Esophagus muscularis mucosa (tissue), 4 donors: ENCODE data around the gene ZXDC. TPM values are rescaled to one million over a fixed set of nuclear protein-coding genes. Genes with fewer than 3 reads are reported as not detected.

Experiments used
- DNase-seq: peaks from one replicate; pipeline ENCODE4 v3.0.0-alpha.2; 2017; ENCODE audit errors: extremely low spot score
- H3K27ac ChIP-seq, 4 donors: fragments of 200-600 bp; sonication (generic); replicated peaks in 1 of 4; 1 replicate in 3 of 4; 2 replicates in 1 of 4; pipeline ENCODE4 v1.5.1; 2016 to 2019; ENCODE audit warnings: mild to moderate bottlenecking in 1 of 4
- H3K27me3 ChIP-seq, 4 donors: fragments of 200-600 bp; sonication (generic); one replicate each; pipeline versions ENCODE4 v1.5.1 to v1.6.0; 2016 to 2019
- H3K36me3 ChIP-seq, 4 donors: fragments of 200-600 bp; sonication (generic); one replicate each; pipeline ENCODE4 v1.5.1; 2016 to 2019
- H3K4me1 ChIP-seq, 4 donors: fragments of 200-600 bp; sonication (generic); one replicate each; pipeline ENCODE4 v1.5.1; 2016 to 2019
- H3K4me3 ChIP-seq, 4 donors: fragments of 200-600 bp; sonication (generic); 1 replicate in 2 of 4; 2 replicates in 2 of 4; pipeline ENCODE4 v1.5.1; 2016 to 2019; ENCODE audit warnings: mild to moderate bottlenecking in 4 of 4, moderate library complexity in 1 of 4
- H3K9me3 ChIP-seq, 4 donors: fragments of 200-600 bp; sonication (generic); 1 replicate in 3 of 4; 2 replicates in 1 of 4; pipeline ENCODE4 v1.5.1; 2016 to 2019
- EP300 ChIP-seq: sonication (generic); formaldehyde crosslinking; IDR thresholded peaks from one replicate; pipeline ENCODE4 v1.6.1; 2017; ENCODE audit warnings: antibody characterized with exemption
- POLR2A ChIP-seq: fragments of 450-650 bp; IDR thresholded peaks from one replicate; pipeline ENCODE4 v1.6.1; 2017; ENCODE audit warnings: antibody characterized with exemption, moderate library complexity, mild to moderate bottlenecking, low read depth
- POLR2AphosphoS5 ChIP-seq, 2 donors: sonication (generic); formaldehyde crosslinking; IDR thresholded peaks; one replicate each; pipeline ENCODE4 v1.6.1; 2017; ENCODE audit warnings: antibody characterized with exemption in 2 of 2
- WGBS: methylation state at CpG from one replicate; pipeline ENCODE4 v1.1.5; 2018; 5-methylcytosine and 5-hydroxymethylcytosine counted together
- intact Hi-C: fragments of 100-400 bp; cut with DNase I; formaldehyde crosslinking; loops from one replicate; pipeline ENCODE4 v1.15.1; 2023
- total RNA-seq, 4 donors: library from RNA; depleted of rRNA; stranded (reverse); fragments of >200 nt; gene quantifications; one replicate each; pipeline versions ENCODE4 v1.1.0 to v1.2.1, GENCODE V29; 2016
- TF ChIP-seq, protein P1 (sequence below), 3 experiments: fragments of 200-600 bp in 2 of 3; fragments of 450-650 bp in 1 of 3; sonication (generic) in 2 of 3; IDR thresholded peaks; one replicate each; pipeline ENCODE4 v1.5.1; 2017 to 2019; ENCODE audit warnings: antibody characterized with exemption in 3 of 3, mild to moderate bottlenecking in 2 of 3, moderate library complexity in 1 of 3

The ZXDC gene
- total RNA-seq, 4 donors from 2014 or later: 25.8 to 41.2 (median 38.6) TPM

DNA sequence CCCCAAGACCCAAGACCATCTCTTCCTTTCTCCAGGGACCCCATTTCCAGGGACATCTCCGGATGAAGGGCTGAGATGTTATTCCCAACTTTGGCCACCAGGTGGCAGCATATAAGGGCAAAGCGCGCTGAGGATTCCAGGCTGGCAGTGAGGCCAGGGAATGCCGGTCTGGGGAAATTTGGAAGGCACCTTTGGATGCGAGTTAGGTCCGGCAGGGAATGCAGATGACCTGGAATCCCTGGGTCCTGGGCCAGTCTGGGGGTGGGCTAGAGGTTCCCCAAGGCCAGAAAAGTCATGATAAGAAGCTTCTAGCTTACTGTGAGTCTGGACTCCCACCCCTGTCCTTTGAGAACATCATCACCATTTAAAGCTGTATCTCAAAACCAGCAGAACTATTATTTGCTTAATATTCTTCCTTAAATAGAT, 46.7 kb upstream of the ZXDC start:
- intact Hi-C loops: no loop called here
- Histone ChIP-seq H3K4me3 (no peak overlapping the region), H3K9me3 (no peaks in the 10 kb centered on the region), H3K27me3 (peaks cover 0 to 52% (median 8%) of the 10 kb centered on the region in 4 donors), H3K4me1 (peaks cover 3 to 23% (median 18%) of the 10 kb centered on the region in 4 donors), H3K36me3 (no peaks in the 10 kb centered on the region), H3K27ac (no peak overlapping the region)
- DNase-seq: no peak
- TF ChIP-seq, protein P1, sequence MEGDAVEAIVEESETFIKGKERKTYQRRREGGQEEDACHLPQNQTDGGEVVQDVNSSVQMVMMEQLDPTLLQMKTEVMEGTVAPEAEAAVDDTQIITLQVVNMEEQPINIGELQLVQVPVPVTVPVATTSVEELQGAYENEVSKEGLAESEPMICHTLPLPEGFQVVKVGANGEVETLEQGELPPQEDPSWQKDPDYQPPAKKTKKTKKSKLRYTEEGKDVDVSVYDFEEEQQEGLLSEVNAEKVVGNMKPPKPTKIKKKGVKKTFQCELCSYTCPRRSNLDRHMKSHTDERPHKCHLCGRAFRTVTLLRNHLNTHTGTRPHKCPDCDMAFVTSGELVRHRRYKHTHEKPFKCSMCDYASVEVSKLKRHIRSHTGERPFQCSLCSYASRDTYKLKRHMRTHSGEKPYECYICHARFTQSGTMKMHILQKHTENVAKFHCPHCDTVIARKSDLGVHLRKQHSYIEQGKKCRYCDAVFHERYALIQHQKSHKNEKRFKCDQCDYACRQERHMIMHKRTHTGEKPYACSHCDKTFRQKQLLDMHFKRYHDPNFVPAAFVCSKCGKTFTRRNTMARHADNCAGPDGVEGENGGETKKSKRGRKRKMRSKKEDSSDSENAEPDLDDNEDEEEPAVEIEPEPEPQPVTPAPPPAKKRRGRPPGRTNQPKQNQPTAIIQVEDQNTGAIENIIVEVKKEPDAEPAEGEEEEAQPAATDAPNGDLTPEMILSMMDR (IDR thresholded peaks at IDR 0.05): peak in 2 of 3 experiments; percentile 80 to 91
- no peak for TF ChIP-seq EP300
- WGBS: 3% methylated on average over 3 of the region's 6 CpGs

DNA sequence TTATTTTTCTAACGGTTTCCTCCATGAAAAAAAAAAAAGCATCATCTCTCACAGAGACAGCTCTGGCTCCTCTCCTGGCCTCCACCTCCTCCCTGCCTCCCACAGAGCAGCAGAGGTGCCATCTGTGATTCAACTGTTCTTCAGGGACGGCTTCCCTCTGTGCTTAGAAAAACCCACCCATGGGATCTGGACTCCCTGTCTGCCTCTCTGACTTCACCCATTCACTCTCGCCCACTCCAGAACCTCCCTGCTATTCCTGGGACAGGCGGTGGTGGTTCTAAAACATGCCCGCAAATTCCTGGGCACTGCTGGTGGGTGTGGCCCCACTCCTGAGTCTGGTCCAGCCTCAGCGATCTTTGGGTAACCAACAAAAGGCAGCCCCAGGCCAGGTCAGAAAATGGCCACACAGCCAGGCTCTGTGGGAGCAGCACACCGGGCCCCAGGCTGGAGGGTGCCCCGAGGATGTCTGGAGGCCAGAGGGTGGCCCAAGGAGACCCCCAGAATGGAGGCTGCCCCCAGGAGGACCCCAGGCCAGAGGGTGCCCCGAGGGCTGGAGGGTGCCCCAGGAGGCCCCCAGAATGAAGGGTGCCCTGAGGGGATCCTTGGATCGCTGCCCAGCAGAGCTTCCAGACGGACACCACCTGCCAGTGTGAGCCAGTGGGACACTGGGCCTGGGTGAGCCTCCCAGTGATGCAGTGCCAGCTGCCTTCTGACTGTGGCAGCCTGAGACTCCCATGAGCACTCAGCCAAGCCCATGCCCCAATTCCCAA, 45.6 kb upstream of the ZXDC start:
- WGBS: 64% methylated on average over 6 of the region's 11 CpGs
- no peak for TF ChIP-seq POLR2A
- TF ChIP-seq EP300: no peak
- TF ChIP-seq, protein P1 (IDR thresholded peaks at IDR 0.05): no peak
- TF ChIP-seq POLR2AphosphoS5 (IDR thresholded peaks at IDR 0.05): no peak
- Histone ChIP-seq H3K27ac (no peak overlapping the region), H3K36me3 (no peaks in the 10 kb centered on the region), H3K27me3 (peaks cover 0 to 55% (median 8%) of the 10 kb centered on the region in 4 donors), H3K9me3 (no peaks in the 10 kb centered on the region), H3K4me3 (no peak overlapping the region), H3K4me1 (peaks cover 3 to 23% (median 18%) of the 10 kb centered on the region in 4 donors)
- intact Hi-C loops: no loop called here
- no peak for DNase-seq

DNA sequence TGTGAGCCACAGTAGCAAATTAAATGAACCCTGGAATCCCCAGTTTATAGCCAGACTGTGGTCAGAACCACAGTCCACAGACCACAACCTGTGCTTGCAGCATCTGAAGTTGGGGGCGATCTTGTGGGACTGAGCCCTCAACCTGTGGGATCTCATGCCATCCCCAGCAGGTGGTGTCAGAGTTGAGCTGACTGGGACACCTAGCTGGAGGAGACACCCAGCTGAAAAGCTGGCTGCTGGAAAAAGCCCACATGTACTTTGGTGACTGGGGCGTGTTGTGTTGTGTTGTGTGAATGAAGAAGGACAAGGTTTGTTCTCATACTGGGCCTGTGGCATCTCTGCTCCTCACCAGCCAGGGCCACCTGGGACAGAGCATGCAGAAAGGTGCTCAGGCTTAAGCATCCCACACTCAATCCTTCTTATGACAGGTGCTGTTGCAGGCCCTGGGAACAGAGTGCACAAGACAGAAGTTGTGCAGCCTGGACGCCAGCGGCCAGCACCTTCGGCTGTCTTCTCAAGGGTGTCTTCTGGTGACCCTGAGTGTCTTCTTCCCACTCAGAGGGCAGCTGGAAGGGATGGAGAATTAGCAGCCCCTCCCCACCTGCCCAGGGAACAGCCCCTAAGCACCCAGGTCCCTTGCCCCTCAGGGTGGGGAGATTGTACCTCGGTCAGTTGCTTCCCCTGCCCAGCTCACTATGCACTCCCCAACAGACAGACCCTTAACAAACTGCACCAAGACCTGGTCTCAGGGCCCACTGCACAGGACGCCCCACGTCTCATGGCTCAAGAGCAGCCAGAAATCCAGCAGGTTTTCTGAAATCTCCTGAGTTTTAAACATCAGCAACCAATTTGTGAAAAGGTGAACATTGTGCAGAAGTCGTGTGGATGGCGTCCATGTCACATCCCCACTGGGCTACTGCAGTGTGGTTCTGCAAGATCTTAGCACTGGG, 44.1 kb upstream of the ZXDC start:
- intact Hi-C loops: no loop called here
- Histone ChIP-seq H3K4me1 (peaks cover 3 to 19% (median 16%) of the 10 kb centered on the region in 4 donors), H3K9me3 (no peaks in the 10 kb centered on the region), H3K27ac (no peak overlapping the region), H3K36me3 (no peaks in the 10 kb centered on the region), H3K27me3 (peaks cover 0 to 39% (median 8%) of the 10 kb centered on the region in 4 donors), H3K4me3 (no peak overlapping the region)
- 85% methylated on average over 9 of the region's 10 CpGs for WGBS
- TF ChIP-seq POLR2AphosphoS5 (IDR thresholded peaks at IDR 0.05) (no peak), POLR2A (no peak), EP300 (no peak)
- TF ChIP-seq, protein P1 (IDR thresholded peaks at IDR 0.05): no peak
- DNase-seq: no peak

DNA sequence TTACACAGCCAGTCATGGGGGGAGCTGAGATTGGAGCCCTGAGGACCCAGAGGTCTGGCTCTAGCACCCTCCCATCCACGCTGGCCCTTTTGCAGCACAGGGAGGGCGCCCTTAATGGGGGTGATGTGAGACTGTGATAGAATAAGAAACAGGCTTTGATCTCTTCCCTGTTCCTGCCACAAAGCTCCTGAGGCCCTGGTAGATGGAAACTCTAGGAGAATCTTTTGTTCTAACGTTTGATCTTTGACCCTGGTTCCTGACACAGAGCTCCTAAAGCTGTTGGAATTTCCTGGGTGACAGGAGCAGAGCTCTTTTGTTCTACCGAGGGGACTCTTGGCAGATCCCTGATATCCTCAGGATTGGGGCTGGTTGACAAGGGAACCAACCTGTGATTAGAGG, 43.1 kb upstream of the ZXDC start:
- 44% methylated on average over 2 of the region's 4 CpGs for WGBS
- H3K4me1 ChIP-seq: peaks cover 0 to 9% (median 6%) of the 10 kb centered on the region in 4 donors
- H3K36me3 ChIP-seq: no peaks in the 10 kb centered on the region
- H3K27ac ChIP-seq: no peak overlapping the region
- TF ChIP-seq, protein P1 (IDR thresholded peaks at IDR 0.05): no peak
- no peak for TF ChIP-seq POLR2A
- TF ChIP-seq EP300: no peak
- no peak for TF ChIP-seq POLR2AphosphoS5 (IDR thresholded peaks at IDR 0.05)
- no peaks in the 10 kb centered on the region for H3K9me3 ChIP-seq
- H3K4me3 ChIP-seq: no peak overlapping the region
- intact Hi-C loops: no loop called here
- no peak for DNase-seq
- peaks cover 0 to 29% (median 4%) of the 10 kb centered on the region in 4 donors for H3K27me3 ChIP-seq
